Measurements from ENCODE around the gene WFIKKN1.
A peak's percentile ranks its signal among the peaks of the same experiment; 100 is the strongest.

WFIKKN1 gene, protein sequence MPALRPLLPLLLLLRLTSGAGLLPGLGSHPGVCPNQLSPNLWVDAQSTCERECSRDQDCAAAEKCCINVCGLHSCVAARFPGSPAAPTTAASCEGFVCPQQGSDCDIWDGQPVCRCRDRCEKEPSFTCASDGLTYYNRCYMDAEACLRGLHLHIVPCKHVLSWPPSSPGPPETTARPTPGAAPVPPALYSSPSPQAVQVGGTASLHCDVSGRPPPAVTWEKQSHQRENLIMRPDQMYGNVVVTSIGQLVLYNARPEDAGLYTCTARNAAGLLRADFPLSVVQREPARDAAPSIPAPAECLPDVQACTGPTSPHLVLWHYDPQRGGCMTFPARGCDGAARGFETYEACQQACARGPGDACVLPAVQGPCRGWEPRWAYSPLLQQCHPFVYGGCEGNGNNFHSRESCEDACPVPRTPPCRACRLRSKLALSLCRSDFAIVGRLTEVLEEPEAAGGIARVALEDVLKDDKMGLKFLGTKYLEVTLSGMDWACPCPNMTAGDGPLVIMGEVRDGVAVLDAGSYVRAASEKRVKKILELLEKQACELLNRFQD

DNA sequence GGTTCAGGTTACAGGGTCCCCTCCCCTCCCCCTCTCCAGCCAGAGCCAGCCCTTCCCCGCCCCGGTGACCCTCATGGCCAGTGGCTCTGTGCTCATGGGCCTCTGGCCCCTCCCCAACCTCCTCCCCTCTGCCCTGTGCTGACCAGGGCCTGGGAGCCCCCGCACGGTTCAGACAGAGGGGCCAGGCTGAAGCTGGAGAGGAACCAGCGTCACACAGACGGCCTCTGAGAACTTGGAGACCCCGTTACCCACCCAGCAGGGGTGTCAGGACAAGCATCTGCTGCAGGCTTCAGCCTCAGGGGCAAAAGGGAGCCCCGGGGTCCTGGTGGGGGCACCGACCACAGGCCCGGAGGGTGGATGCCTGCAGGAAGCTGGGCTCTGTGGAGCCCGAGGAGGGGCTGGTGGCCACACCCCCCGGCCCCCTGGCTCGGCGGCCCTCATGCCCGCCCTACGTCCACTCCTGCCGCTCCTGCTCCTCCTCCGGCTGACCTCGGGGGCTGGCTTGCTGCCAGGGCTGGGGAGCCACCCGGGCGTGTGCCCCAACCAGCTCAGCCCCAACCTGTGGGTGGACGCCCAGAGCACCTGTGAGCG is at the start of gene WFIKKN1:
WFIKKN1 (plus strand) TSS at position 171 of the 591 bp plus-strand sequence; CDS start at position 440, 269 bp downstream.
- DNase-seq, result no peak

DNA sequence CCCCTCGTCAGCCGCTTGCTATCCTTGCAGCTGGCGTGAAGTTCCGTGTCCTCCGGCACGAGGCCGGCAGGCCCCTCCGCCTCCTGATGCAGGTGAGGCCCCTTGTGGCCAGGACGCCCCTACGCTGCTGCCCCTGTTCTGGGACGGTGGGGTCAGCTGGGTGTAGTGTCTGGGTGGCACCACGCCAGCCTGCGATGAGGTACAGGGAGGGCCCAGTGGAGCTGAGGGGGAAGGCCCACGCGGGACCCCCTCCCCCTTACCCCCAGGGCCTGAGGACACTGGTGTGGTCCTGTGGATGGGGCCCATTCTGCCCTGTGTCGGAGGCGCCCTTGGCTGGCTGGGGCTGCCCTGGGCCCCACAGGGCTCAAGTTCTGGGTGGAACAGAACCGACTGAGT is 48.6 kb upstream of the WFIKKN1 start:
- DNase-seq, result no peak

DNA sequence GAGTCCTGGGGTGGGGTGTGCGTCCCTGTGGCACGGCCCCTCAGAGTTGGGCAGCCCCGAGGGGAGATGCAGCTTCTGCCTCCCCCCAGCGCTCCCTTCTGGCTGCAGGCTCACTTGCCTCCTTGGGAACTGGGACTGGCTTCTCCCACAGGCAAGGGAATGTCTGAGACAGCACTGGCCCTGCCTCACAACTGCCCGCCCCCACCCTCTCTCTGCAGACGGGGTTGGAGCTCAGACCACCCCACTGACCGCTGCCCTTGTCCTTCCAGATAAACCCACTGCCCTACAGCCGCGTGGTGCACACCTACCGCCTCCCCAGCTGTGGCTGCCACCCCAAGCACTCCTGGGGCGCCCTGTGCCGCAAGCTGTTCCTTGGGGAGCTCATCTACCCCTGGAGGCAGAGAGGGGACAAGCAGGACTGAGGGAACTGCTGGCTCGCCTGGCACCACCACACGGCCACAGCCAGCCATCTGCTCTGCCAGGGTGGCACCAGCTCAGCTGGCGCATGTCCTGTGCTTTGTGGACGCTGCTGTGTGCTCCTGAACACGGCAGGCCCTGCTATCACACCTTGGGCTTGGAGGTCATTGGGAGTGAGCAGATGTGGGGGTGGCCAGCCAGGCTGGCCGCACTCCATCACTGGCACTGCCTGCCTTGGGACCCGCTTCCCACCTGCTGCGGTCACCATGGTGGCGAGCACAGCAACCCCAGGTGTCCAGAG is 48.0 kb upstream of the WFIKKN1 start:
- no peak for DNase-seq

DNA sequence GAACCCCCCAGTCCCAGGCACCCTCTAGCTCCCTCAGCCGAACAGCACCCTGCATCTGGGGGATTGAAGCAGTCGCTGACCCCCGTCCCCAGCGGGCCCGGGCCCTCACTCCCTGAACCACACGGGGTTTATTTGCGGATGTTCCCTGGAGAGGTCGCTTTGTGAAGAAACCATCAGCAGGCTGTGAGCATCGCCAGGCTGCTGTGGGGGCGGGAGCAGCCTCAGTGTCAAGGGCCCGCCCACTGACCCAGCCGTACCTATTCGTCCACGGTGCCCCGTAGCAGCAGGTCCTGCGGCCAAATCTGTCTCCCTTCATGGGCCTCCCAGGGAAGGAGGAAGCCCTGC is 47.3 kb upstream of the WFIKKN1 start:
- no peak for DNase-seq

GRCh38 chr16:583815-584591 is 46.8 kb upstream of the WFIKKN1 start:
- DNase-seq, result no peak

DNA sequence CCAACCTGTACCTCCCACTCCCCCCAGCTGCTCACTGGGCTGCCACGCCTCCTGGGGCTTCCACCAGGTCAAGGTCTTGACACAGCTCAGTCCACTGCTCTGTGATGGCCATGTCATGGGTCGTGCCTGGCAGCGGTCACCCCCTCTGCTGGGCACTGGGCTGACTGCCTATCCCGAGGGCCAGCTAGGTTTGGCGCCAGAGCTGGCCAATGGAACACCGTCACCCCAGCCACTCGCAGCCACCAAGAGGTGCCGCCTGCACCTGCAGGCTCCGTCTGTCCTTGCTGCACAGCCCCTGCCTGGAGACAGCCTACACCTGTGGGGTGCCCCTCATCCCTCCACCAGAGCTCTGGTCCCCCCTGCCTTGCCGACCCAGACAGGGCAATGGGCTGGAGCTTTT is 45.4 kb upstream of the WFIKKN1 start:
- no peak for DNase-seq

- DNase-seq, result no peak
Observed at GRCh38 chr16:586047-586644, 44.6 kb upstream of the WFIKKN1 start.

DNA sequence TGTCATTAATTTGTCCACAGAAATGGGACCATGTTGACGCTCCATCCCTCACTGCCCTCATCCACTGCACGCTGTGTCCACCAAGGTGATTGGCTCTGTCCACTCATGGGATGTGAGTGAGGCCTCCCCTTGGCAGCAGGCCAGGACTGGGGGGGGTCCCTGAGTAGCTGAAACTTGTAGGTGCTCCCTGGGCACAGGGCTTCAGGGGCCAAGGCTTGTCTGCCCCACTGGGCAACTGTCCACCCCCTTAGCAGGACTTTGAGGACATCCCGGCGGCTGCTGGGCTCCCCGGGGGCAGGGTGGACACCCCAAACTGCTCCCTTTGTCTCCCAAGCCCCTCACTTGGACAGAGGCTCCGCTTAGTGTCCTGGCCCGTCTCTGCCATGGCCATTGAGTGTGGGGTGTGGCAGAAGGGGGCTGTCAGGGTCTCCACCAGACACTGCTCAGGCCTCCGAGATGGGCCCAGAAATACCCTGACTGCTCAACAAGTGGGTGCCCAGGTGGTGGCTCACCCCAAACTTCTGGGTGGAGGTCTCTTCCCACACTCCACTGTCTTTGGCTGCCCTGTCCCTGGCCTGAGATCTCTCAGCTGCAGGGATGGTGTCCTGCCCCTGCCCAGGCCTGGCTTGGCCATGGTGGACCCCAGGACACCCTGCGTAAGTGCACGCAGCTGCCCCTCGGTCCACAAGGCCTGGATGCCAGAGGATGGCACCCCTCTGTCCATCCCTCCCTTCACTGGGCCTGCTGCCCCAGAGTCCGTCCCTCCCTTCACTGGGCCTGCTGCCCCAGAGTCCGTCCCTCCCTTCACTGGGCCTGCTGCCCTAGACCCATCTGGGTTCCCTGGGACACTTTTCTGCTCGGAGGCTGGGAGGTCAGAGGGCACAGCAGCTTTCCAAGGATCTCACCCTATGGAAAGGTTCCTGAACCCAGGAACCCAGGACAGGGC is 43.9 kb upstream of the WFIKKN1 start:
- DNase-seq, result no peak

- DNase-seq, result no peak
Observed at GRCh38 chr16:588639-588888, 42.2 kb upstream of the WFIKKN1 start.

- DNase-seq, result peak; percentile 77
Observed at GRCh38 chr16:588889-589657, 41.7 kb upstream of the WFIKKN1 start.

DNA sequence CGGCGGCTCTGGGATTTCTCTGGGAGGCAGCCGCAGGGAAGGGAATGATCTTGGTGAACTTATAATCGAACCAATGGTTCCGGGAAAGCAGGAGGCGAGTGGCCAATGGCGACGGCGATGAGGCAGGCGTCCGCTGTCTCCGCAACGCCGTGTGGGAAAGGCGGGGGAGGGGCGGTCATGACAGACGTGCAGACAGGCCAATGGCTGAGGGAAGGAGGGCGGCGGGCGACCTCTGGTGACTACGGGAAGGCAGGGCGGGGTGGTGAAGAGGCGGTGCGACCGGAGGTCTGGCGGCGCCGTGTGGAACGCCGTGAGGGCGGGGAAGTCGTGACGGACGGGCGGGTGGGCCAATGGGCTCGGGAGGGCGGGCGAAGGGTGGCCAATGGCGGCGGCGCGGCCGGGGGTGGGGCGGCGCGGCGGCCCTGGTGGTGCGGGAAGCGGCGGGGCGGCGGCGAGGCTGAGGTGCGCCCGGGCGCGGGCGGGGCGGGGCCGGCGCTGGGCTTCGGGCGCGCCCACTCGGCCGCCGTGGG is 41.1 kb upstream of the WFIKKN1 start, which contains the start of gene RAB40C:
RAB40C (plus strand) TSS at position 409 of the 530 bp plus-strand sequence. CDS start 226 bp downstream, outside the sequence.
- peak; percentile 96 for DNase-seq

DNA sequence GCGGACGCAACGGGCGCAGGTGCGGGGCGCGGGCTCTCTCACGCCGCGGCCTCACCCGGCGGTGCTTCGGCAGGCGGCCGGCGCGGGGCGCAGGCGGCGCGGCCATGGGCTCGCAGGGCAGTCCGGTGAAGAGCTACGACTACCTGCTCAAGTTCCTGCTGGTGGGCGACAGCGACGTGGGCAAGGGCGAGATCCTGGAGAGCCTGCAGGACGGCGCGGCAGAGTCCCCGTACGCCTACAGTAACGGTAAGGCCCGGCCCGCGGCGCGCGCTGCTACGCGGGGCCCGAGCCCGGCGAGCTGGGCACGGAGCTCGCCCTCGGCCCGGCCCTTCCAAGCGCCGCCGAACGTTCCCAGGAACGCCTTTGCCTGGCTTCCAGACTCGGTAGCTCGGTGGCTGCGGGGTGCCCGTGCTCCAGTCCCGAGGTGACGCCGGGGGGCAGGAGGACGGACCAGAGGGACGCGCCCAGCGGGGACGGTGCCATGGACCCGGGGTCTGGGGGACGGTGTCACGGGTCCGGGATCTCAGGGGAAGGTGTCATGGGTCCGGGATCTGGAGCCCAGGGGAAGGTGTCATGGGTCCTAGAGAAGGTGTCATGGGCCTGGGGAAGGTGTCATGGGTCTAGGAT is 40.5 kb upstream of the WFIKKN1 start:
- peak; percentile 31 for DNase-seq

- DNase-seq, result no peak
Observed at GRCh38 chr16:590815-591200, 40.0 kb upstream of the WFIKKN1 start.

- no peak for DNase-seq
Observed at GRCh38 chr16:591231-591630, 39.6 kb upstream of the WFIKKN1 start.

DNA sequence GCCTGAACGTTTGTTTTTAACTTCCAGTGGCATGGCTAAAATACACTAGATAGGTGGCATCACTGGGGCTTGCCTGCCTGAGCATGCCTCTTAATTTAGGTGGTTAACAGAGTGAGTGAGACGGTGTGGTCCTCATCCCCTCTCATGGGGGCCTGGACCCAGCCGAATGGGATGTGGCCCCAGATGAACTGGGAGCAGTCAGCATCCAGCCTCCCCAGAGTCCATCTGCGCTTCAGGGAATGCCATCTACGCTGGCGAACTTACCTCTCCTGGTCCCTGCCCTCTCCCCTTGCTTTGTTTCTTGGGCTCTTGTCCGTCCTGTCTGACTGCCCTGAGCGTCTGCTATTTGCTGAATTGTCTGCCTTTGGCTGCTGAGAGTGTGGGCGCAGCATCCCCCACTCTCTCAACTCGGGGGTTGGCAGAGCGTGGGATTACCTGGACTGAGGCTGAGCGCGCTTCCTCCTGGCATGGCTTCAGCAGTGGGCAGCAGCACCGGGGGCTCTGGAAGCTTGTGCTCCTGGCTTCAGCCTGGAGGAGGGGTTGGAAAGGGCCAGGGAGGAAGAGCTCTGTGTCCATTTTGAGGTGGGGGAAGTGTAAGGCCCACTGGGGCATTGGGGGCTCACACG is 38.8 kb upstream of the WFIKKN1 start:
- no peak for DNase-seq

- DNase-seq, result no peak
Observed at GRCh38 chr16:592518-593306, 38.1 kb upstream of the WFIKKN1 start.

DNA sequence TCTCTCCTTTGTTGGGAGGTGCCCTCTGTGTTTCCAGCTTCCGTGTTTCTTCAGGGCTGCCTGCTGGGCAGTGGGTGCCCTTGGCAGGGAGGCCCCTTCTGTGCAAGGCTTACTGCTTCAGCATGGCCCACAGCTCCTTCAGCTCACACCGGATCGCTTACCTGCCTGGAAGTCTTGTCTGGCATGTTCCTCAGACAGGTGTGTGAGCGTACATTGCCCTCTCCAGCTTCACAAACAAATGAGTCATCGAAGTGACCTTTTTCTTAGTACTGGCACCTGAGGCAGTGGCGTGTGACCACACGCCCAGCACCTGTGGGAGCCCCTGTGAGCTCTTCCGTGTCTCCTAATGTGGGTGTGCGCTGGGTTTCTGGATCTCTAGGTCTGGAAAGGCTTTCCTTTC is 37.4 kb upstream of the WFIKKN1 start:
- DNase-seq, result no peak

DNA sequence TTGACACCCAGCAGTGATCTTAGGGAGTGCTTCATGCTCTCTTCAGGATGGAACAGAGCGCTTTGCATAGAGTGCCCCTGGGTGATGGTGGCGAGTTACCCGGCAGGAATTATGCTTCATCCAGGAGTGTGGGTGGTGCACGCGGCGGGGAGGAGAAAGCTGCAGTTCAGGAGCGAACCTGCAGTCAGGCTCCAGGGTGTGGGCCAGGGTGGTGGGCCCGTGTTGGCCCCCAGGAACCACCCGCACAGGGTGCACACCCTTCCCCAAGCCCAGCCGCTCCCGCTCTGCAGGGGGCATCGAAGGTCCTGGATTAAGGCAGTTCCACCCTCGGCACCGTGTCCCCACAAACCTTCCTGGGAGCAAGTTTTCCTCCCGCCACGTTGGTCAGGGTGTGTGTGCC is 37.0 kb upstream of the WFIKKN1 start:
- DNase-seq, result no peak

DNA sequence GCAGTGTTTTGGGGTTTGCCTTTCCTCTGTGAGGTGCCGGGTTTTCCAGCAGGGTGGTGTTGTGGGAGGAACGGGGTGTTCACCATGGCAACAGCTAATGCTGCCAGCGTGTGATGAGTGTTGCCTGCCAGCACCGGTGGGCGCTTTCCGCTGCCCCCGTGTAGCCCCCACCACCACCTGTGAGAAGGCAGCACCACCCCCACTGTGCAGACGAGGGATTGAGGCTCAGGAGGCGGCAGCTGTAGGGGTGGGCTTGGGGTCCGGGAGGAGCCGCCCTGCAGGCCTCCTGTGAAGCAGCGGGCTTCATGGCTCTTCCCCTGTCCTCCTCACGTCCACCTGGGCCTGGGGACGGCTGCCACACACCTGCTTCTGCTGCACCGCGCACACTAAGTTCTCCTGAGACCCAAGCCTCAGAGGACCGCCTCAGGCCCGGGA is 35.7 kb upstream of the WFIKKN1 start:
- DNase-seq, result no peak

Data from amniotic stem cell (primary cell).